Jurkat, Clone E6-1 (cell line): ENCODE data around the gene SAMD4A.

ENCODE experiments used
- DNase-seq: peaks from one replicate; pipeline ENCODE4 v3.0.0-alpha.2; 2011; ENCODE audit warnings: low read depth, low spot score
- H3K4me3 ChIP-seq: 2 replicates; pipeline ENCODE4 v1.5.1; 2011; ENCODE audit warnings: mild to moderate bottlenecking, low read length, control low read depth, moderate library complexity

Gene SAMD4A

GRCh38 chr14:54766276-54767138, 199.6 kb downstream of the SAMD4A start:
- no peak overlapping the region for H3K4me3 ChIP-seq
- DNase-seq, result no peak

GRCh38 chr14:54767139-54767431, 200.2 kb downstream of the SAMD4A start:
- no peak for DNase-seq
- H3K4me3 ChIP-seq, result no peak overlapping the region

GRCh38 chr14:54767450-54767849, 200.5 kb downstream of the SAMD4A start:
- no peak overlapping the region for H3K4me3 ChIP-seq
- DNase-seq, result no peak

- no peak overlapping the region for H3K4me3 ChIP-seq
- no peak for DNase-seq
These were observed 201.7 kb downstream of the SAMD4A start for GRCh38 chr14:54768501-54769129.

GRCh38 chr14:54769951-54770863, 203.3 kb downstream of the SAMD4A start:
- no peak for DNase-seq

GRCh38 chr14:54771411-54772027, 204.6 kb downstream of the SAMD4A start:
- H3K4me3 ChIP-seq, result no peak overlapping the region
- no peak for DNase-seq

More at GRCh38 chr14:54769951-54770863, 203.3 kb downstream of the SAMD4A start:
- H3K4me3 ChIP-seq, result no peak overlapping the region

GRCh38 chr14:54772451-54772881, 205.5 kb downstream of the SAMD4A start:
- H3K4me3 ChIP-seq, result no peak overlapping the region
- DNase-seq, result no peak

GRCh38 chr14:54773171-54774006, 206.5 kb downstream of the SAMD4A start:
- peak; percentile 83 for DNase-seq
- peak overlapping the region; percentile 9 for H3K4me3 ChIP-seq

GRCh38 chr14:54774824-54775223, 207.9 kb downstream of the SAMD4A start:
- no peak for DNase-seq
- H3K4me3 ChIP-seq, result no peak overlapping the region

GRCh38 chr14:54775486-54776140, 208.7 kb downstream of the SAMD4A start:
- DNase-seq, result no peak
- no peak overlapping the region for H3K4me3 ChIP-seq

GRCh38 chr14:54776361-54777001, 209.6 kb downstream of the SAMD4A start:
- H3K4me3 ChIP-seq, result no peak overlapping the region
- DNase-seq, result no peak

GRCh38 chr14:54777395-54777794, 210.5 kb downstream of the SAMD4A start:
- H3K4me3 ChIP-seq, result no peak overlapping the region
- no peak for DNase-seq

GRCh38 chr14:54778618-54779345, 211.9 kb downstream of the SAMD4A start:
- no peak for DNase-seq

GRCh38 chr14:54781080-54781479, 214.2 kb downstream of the SAMD4A start:
- H3K4me3 ChIP-seq, result no peak overlapping the region
- DNase-seq, result no peak

More at GRCh38 chr14:54778618-54779345, 211.9 kb downstream of the SAMD4A start:
- no peak overlapping the region for H3K4me3 ChIP-seq

- H3K4me3 ChIP-seq, result no peak overlapping the region
- DNase-seq, result no peak
These were observed 215.2 kb downstream of the SAMD4A start for GRCh38 chr14:54781961-54782750.
